Activated naive CD8-positive, alpha-beta T cell treated with anti-CD3 and anti-CD28 coated beads for 36 hours (primary cell): ENCODE data around the gene TFCP2L1. TPM values are rescaled to one million over a fixed set of nuclear protein-coding genes. Genes with fewer than 3 reads are reported as not detected.
"Not testable (repeated sequence)": the region's sequence is repeated elsewhere in the genome, so short reads cannot be mapped to it uniquely, and the experiment has no call there.

Experiments
- DNase-seq: peaks from one replicate; pipeline ENCODE4 v3.0.0; 2021
- H3K27ac Mint-ChIP-seq: one replicate; pipeline ENCODE4 v1.8.0; 2022; ENCODE audit warnings: mild to moderate bottlenecking, moderate library complexity, mixed read lengths
- H3K27me3 Mint-ChIP-seq: one replicate; pipeline ENCODE4 v1.8.0; 2022; ENCODE audit warnings: mild to moderate bottlenecking, mixed read lengths
- H3K36me3 Mint-ChIP-seq: one replicate; pipeline ENCODE4 v1.8.0; 2021; ENCODE audit warnings: mild to moderate bottlenecking, mixed read lengths
- H3K4me1 Mint-ChIP-seq: one replicate; pipeline ENCODE4 v1.8.0; 2021; ENCODE audit warnings: mixed read lengths
- H3K4me3 Mint-ChIP-seq: one replicate; pipeline ENCODE4 v1.8.0; 2022; ENCODE audit warnings: mild to moderate bottlenecking, moderate library complexity, mixed read lengths
- H3K9me3 Mint-ChIP-seq: one replicate; pipeline ENCODE4 v1.8.0; 2022; ENCODE audit warnings: mixed read lengths
- total RNA-seq, 2 experiments: library from RNA; stranded (reverse); gene quantifications; one replicate each; pipeline ENCODE4 v1.2.3, GENCODE V29; 2021

The TFCP2L1 gene
- total RNA-seq, 2 experiments from 2014 or later = 0.04 to 0.06 TPM

DNA sequence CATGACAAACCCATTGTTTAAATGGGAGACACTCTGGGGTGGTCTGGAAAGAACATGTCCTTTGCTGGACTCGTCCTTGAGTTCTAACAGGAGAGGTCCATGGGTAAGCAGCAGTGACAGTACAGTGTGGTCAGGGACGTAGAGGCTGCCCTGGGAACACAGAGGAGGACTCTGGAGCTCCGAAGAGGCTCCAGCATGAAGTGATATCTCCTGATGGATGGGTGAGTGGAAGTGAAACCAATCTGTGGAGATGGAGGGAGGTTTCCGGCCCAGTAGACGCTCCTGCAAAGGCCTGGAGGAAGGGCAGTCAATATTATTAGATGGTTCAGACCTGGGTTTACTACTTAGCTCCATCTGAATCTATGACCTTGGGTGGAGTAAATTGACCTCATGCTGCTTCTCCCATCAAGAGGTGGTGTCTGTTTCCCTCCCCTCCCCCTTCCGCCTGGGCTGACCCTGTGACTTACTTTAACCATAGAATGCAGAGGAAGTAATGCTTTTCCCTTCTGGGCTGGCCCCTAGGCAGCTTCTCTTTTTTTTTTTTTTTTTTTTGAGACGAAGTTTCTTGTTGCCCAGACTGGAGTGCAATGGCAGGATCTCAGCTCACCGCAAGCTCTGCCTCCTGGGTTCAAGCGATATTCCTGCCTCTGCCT is 2.3 kb upstream of the TFCP2L1 start:
- Mint-ChIP-seq H3K4me3 (no peak overlapping the region), H3K27ac (no peak overlapping the region), H3K9me3 (no peaks in the 10 kb centered on the region), H3K4me1 (peaks cover 7% of the 10 kb centered on the region), H3K27me3 (peaks cover 37% of the 10 kb centered on the region), H3K36me3 (no peaks in the 10 kb centered on the region)
- DNase-seq = no peak

DNA sequence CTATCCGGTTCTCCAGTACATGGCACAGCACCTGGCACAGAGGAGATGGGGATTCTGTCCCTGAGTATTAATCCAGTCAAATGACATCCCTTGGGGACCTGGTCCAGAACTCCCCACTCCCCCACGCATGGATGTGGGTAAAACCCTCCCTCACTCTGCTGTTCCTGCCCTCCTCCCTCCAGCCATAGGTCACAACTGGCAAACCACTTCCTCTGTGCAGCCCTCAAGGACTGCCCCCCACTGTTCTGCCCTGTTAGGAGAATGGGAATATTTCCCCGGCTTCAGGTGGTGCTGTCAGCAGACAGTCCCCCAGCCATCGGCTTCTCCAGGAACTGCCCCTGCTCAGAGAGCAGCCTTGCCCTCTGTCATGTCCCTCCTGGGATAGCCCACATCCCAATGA is 1.5 kb upstream of the TFCP2L1 start:
- no peaks in the 10 kb centered on the region for H3K36me3 Mint-ChIP-seq
- H3K4me3 Mint-ChIP-seq = no peak overlapping the region
- H3K27me3 Mint-ChIP-seq = peaks cover 39% of the 10 kb centered on the region
- H3K9me3 Mint-ChIP-seq = no peaks in the 10 kb centered on the region
- no peak overlapping the region for H3K27ac Mint-ChIP-seq
- H3K4me1 Mint-ChIP-seq = peaks cover 7% of the 10 kb centered on the region
- no peak for DNase-seq

DNA sequence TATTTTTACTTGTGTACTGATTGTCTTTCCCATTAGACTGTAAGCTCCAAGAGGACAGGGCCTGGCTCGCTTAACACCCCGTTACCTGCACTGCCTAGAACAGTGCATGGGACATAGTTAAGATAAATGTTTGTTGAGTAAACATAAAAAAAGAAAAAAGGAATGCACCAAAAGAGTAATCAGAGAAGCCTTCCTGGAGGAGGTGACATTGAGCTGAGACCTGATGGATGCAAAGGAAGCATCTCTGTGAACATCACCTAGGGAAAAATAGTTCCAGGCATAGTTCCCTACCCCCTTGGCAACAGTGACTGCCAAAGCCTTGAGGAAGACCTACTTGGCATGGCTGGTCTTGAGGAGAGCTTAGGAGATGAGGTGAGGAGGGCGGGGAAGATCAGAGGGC is 924 bp upstream of the TFCP2L1 start:
- no peak overlapping the region for H3K27ac Mint-ChIP-seq
- peaks cover 7% of the 10 kb centered on the region for H3K4me1 Mint-ChIP-seq
- no peaks in the 10 kb centered on the region for H3K9me3 Mint-ChIP-seq
- no peaks in the 10 kb centered on the region for H3K36me3 Mint-ChIP-seq
- peaks cover 45% of the 10 kb centered on the region for H3K27me3 Mint-ChIP-seq
- no peak for DNase-seq
- H3K4me3 Mint-ChIP-seq = no peak overlapping the region

DNA sequence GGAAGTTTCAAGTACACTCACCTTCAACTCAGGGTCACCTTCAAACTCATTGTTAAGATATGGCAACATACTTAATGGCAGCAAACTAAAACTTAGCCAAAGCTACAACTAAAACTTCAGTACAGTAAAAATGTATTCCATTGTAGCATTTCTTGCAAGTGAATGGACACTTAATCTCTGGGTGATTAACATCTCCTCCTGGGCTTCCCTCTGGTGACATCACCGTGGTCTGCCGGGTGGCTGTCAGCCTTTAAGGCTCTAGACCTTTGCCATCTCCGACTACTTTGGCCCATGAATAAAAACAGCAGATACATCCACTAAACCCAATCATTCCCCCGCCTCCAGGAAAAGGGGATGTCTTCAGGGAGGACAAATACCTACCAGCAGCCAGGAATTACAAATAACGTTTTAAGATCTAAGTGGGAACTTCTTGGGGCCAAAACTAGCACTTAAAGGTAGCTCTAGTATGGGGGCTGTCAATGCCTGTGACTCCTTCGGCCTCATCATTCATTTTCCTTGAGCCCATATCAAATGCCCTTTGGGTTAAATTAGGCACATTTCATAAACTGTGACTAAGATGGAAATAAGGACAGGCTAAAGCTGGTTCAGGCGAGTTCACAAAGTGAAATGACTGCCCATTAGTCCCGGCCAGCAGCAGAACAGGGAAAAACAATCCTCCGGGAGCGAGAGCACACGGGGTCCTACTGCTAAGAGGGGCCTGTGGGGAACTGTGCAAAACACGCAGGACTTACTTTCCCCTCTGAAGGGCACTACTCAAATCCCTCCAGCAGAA is 1.1 kb downstream of the TFCP2L1 start:
- no peaks in the 10 kb centered on the region for H3K9me3 Mint-ChIP-seq
- peaks cover 7% of the 10 kb centered on the region for H3K4me1 Mint-ChIP-seq
- no peak for DNase-seq
- no peak overlapping the region for H3K4me3 Mint-ChIP-seq
- H3K27ac Mint-ChIP-seq = no peak overlapping the region
- H3K27me3 Mint-ChIP-seq = peaks cover 47% of the 10 kb centered on the region
- H3K36me3 Mint-ChIP-seq = no peaks in the 10 kb centered on the region

DNA sequence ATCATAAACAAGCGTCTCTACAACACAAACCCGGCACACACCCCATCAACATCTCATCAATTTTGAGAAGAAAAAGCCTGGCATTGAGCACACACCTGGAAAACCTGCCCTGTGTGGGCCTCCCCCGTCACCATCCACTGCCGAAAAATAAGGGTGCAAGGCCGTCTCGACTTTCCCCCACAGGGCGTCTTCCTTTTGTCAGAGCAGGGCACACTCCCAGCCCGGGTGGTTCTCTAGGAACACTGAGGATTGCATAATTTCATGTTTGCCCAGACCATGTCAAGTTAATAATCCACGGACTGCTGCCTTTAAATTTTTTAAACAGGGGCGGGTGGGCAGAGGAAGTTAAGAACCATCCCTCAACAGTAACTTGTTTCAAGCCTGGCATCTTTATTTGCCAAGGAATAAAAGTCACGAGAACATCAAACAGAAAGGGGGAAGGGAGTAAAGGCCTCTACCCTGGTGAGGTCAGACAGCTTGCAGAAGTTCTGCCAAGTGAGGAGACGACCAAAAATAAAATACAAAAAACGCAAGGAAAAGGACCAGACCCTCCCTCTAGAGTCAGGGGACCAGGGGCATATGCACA is 2.1 kb downstream of the TFCP2L1 start:
- H3K4me3 Mint-ChIP-seq = no peak overlapping the region
- DNase-seq = no peak
- no peaks in the 10 kb centered on the region for H3K9me3 Mint-ChIP-seq
- peaks cover 47% of the 10 kb centered on the region for H3K27me3 Mint-ChIP-seq
- H3K27ac Mint-ChIP-seq = no peak overlapping the region
- no peaks in the 10 kb centered on the region for H3K36me3 Mint-ChIP-seq
- peaks cover 7% of the 10 kb centered on the region for H3K4me1 Mint-ChIP-seq

DNA sequence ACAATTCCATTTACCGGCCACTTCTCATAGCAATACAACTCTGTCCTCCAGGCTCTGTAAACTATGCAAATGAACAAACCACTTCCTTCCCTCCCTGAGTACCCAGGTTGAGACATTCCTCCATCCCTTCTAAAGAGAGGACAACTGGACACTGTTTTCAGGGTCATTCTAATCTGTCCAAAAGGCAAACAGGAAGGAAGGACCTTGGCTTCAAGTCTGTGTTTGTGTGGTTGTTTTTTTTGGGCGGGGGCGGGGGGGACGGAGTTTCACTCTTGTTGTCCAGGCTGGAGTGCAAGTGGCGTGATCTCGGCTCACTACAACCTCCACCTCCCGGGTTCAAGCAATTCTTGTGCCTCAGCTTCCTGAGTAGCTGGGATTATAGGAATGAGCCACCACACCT is 3.3 kb downstream of the TFCP2L1 start:
- DNase-seq = no peak
- Mint-ChIP-seq H3K27me3 (peaks cover 42% of the 10 kb centered on the region), H3K27ac (no peak overlapping the region), H3K36me3 (no peaks in the 10 kb centered on the region), H3K4me3 (no peak overlapping the region), H3K9me3 (no peaks in the 10 kb centered on the region), H3K4me1 (peaks cover 7% of the 10 kb centered on the region)

DNA sequence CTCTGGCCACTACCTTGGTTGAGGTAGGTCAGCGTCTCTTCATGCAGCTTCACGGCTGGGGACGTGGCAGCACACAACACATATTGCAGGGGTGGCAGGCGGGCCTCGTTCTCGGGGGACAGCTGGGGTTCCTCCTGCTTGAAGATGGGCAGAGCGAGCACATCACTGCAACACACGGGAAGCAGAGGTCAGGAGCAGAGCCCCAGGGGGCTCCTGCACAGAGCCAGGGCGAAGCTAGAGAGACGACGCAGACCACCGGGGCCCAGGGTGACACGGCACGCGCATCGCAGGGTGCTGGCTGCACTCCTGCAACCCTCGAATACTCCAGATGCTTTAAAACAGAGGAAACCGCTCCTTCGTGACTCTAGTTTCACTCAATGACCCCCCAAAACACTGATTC is 3.9 kb downstream of the TFCP2L1 start:
- no peaks in the 10 kb centered on the region for H3K36me3 Mint-ChIP-seq
- no peak for DNase-seq
- H3K27ac Mint-ChIP-seq = no peak overlapping the region
- no peaks in the 10 kb centered on the region for H3K9me3 Mint-ChIP-seq
- H3K4me1 Mint-ChIP-seq = peaks cover 7% of the 10 kb centered on the region
- H3K27me3 Mint-ChIP-seq = peaks cover 40% of the 10 kb centered on the region
- no peak overlapping the region for H3K4me3 Mint-ChIP-seq

DNA sequence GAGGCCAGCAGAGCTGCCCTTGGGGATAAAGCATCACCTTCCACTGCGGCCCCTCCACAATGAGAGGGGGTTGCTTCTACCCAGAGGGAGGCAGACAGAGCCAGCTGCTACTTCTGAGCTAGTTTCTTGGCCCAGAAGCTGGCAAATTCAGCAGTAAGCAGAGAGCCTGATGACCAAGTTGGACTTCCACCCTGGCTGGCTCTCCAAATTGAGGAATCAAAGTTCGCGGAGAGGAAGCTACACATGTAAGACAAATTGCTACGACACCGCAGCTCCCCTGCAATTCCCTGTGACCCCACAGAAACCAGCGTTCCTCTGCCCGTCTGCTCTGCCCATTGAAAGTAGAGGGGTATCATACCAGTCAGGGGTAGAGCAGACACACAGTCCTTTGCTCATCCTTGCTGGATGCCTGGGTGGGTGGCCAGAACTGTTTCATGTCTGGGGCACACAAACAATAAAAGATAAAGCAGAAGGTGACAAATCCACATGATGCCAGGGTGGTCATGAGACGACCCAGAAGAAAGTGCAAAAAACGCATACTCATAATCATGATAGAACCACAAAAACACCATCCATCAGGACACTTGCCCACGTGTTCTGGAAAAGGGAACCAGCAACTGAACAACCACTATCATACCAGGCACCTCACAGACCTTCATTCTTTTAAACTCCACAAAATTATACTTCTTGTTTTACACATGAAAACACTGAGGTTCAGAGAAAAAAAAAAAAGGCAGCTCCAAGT is 5.4 kb downstream of the TFCP2L1 start:
- H3K36me3 Mint-ChIP-seq = no peaks in the 10 kb centered on the region
- H3K4me3 Mint-ChIP-seq = no peak overlapping the region
- peaks cover 32% of the 10 kb centered on the region for H3K27me3 Mint-ChIP-seq
- H3K27ac Mint-ChIP-seq = no peak overlapping the region
- peaks cover 5% of the 10 kb centered on the region for H3K4me1 Mint-ChIP-seq
- no peaks in the 10 kb centered on the region for H3K9me3 Mint-ChIP-seq
- DNase-seq = no peak

DNA sequence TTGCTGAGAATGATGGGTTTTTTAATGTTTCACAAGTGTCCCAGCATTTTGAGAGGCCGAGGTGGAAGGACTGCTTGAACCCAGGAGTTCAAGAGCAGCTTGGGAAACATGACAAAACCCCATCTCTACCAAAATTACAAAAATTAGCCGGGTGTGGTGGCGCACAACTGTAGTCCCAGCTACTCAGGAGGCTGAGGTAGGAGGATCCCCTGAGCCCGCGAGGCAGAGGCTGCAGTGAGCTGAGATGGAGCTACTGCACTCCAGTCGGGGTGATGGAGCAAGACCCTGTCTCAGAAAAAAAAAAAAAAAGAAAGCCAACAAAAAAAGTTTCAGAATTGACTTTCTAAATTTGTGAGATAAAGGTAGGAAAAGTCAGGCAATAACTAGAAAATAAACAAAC is 8.7 kb downstream of the TFCP2L1 start:
- Mint-ChIP-seq H3K36me3 (no peaks in the 10 kb centered on the region), H3K27me3 (peaks cover 9% of the 10 kb centered on the region), H3K9me3 (no peaks in the 10 kb centered on the region), H3K27ac (no peak overlapping the region), H3K4me1 (no peaks in the 10 kb centered on the region), H3K4me3 (no peak overlapping the region)
- no peak for DNase-seq

DNA sequence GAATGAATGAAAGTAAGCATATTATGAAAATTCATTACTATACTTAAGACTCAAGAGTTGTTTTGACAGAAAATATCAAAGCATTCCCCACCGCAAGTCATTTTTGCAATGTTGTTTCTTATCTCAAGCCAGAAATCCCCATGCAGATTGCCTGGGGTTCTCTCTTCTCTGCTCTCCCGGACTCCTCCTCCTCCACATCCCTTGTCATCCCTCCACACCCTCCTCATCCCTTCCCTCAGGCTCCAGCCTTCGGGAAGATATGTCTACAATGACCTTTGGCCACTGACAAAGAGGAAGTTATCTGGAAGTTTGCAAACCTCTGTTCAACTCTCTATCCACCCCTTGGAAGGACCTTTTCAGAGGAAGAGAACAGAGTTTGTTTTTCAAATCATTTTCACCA is 11.9 kb downstream of the TFCP2L1 start:
- no peaks in the 10 kb centered on the region for H3K36me3 Mint-ChIP-seq
- H3K4me1 Mint-ChIP-seq = no peaks in the 10 kb centered on the region
- no peaks in the 10 kb centered on the region for H3K9me3 Mint-ChIP-seq
- no peak overlapping the region for H3K27ac Mint-ChIP-seq
- H3K27me3 Mint-ChIP-seq = peaks cover 3% of the 10 kb centered on the region
- no peak overlapping the region for H3K4me3 Mint-ChIP-seq
- DNase-seq = no peak

DNA sequence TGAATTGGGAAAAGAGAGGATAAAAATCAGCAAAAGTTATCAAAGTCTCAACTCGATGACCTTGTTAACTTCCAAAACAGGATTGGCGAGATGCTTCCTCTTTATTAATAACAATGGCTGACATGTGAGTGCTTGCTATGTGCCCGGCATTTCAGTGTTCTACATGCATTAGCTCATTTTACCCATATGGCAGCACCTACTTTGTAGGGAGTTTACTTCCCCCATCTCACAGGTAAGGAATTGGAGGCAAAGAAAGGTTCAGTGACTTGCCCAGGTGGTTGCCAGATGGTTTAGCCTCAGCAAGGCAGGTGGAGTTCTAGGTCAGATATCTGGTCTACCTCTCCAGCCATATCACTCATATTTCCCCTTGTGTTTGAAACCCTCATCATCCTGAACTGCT is 12.4 kb downstream of the TFCP2L1 start:
- Mint-ChIP-seq H3K4me3 (no peak overlapping the region), H3K9me3 (no peaks in the 10 kb centered on the region), H3K4me1 (no peaks in the 10 kb centered on the region), H3K36me3 (no peaks in the 10 kb centered on the region), H3K27me3 (peaks cover 3% of the 10 kb centered on the region), H3K27ac (no peak overlapping the region)
- no peak for DNase-seq

DNA sequence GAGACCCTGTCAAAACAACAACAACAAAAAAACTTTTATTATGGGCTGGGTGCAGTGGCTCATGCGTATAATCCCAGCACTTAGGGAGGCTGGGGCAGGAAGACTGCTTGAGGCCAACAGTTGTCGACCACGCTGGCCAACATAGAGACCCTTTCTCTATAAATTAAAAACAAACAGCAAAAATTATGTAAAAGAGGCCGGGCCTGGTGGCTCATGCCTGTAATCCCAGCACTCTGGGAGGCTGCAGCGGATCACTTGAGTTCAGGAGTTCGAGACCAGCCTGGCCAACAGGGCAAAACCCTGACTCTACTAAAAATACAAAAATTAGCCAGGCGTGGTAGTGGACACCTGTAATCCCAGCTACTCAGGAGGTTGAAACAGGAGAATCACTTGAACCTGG is 15.6 kb downstream of the TFCP2L1 start:
- H3K4me1 Mint-ChIP-seq, H3K27me3 Mint-ChIP-seq, H3K4me3 Mint-ChIP-seq, H3K36me3 Mint-ChIP-seq, H3K9me3 Mint-ChIP-seq, H3K27ac Mint-ChIP-seq, DNase-seq: not testable (repeated sequence)

DNA sequence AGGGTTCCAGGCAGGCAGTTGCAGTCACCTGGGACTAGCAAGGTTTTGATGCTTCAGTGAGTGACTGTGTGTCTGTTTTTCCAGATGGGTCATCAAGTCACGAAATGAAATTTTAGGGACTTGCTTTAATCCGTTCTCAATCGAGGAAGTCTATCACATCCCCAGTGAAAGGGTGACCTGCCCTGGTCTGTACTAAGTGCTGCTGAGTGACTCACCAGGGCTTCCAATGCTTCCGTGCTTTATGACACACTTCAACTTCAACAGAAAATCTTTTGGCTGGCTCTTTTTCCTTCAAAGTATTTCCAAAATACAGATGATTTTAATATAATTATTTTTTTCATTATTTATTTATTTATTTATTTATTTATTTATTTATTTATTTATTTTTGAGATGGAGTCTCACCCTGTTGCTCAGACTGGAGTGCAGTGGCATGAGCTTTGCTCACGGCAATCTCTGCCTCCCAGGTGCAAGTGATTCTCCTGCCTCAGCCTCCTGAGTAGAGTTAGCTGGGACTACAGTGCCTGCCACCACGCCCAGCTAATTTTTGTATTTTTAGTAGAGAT is 18.4 kb downstream of the TFCP2L1 start:
- H3K36me3 Mint-ChIP-seq = no peaks in the 10 kb centered on the region
- DNase-seq = no peak
- no peak overlapping the region for H3K4me3 Mint-ChIP-seq
- H3K4me1 Mint-ChIP-seq = no peaks in the 10 kb centered on the region
- no peaks in the 10 kb centered on the region for H3K9me3 Mint-ChIP-seq
- H3K27me3 Mint-ChIP-seq = peaks cover 4% of the 10 kb centered on the region
- no peak overlapping the region for H3K27ac Mint-ChIP-seq

DNA sequence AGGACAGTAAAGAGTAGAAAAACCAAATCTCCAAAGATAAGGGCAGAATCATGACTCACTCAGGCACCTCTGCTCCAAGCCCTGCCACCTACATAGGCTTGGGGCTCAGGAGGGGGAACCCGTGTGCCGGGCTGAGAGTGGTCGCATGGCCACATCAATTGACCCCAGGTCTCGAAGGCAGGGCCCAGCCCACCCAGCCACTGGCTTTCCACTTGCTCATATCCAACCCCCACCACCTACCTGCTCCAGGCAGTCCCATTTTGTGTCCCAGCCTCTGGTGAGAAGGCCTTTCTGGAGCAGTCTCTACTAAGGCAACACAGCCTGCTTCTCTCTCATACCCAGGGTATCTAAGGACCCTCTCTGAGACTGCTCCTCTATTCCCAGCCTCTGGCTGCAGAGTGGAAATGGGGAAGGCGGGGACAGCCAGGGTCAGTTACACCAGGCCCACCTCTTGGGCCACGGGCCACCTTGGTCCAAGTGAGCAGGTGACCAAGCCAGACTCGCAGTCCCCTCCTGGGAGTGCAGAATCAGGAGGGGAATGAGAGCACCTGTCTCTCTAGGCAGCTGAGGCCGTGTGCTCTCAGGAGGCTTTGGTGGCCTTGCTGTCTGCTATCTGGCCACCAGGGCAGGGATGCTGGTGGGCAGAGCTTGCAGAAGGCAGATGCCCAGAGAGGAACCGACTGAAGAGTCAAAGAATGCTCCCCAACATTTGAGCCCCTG is 20.8 kb downstream of the TFCP2L1 start:
- DNase-seq = no peak
- Mint-ChIP-seq H3K36me3 (no peaks in the 10 kb centered on the region), H3K4me3 (no peak overlapping the region), H3K4me1 (no peaks in the 10 kb centered on the region), H3K27ac (no peak overlapping the region), H3K27me3 (peaks cover 4% of the 10 kb centered on the region), H3K9me3 (no peaks in the 10 kb centered on the region)
